Esophagus squamous epithelium (tissue), 4 donors: ENCODE results near the gene TMEM131L.

Source experiments
- POLR2A ChIP-seq, 4 donors: fragments of 450-650 bp; IDR thresholded peaks; one replicate each; pipeline ENCODE4 v1.6.1; 2017; ENCODE audit warnings: antibody characterized with exemption in 4 of 4, mild to moderate bottlenecking in 4 of 4, moderate library complexity in 3 of 4
- TF ChIP-seq, protein P1 (sequence below), 6 experiments: fragments of 450-650 bp in 4 of 6; fragments of 200-600 bp in 2 of 6; sonication (generic) in 2 of 6; IDR thresholded peaks; one replicate each; pipeline ENCODE4 v1.5.1; 2016 to 2019; ENCODE audit warnings: antibody characterized with exemption in 6 of 6, mild to moderate bottlenecking in 4 of 6, moderate library complexity in 4 of 6

DNA sequence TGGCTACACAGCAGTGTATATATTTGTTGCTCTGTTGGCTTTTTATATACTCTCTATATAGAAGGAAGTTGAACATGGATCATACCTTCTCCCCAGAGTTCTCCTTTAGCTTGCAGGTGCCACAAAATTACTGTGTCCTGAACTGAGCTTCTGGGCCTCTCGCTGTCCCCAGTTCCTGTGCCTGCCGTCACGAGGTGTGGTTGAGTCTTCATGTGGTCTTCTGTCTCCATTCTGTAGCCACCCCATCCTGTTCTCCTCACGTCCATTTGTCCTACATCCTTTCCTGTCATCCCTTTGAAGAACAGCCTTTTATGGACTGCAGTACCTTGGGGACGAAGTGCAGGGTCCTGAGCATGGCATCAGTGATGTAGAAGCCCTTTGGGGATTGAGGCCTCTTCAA lies 14.5 kb downstream of the TMEM131L start:
- TF ChIP-seq, protein P1, sequence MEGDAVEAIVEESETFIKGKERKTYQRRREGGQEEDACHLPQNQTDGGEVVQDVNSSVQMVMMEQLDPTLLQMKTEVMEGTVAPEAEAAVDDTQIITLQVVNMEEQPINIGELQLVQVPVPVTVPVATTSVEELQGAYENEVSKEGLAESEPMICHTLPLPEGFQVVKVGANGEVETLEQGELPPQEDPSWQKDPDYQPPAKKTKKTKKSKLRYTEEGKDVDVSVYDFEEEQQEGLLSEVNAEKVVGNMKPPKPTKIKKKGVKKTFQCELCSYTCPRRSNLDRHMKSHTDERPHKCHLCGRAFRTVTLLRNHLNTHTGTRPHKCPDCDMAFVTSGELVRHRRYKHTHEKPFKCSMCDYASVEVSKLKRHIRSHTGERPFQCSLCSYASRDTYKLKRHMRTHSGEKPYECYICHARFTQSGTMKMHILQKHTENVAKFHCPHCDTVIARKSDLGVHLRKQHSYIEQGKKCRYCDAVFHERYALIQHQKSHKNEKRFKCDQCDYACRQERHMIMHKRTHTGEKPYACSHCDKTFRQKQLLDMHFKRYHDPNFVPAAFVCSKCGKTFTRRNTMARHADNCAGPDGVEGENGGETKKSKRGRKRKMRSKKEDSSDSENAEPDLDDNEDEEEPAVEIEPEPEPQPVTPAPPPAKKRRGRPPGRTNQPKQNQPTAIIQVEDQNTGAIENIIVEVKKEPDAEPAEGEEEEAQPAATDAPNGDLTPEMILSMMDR (IDR thresholded peaks at IDR 0.05): no peak
- TF ChIP-seq POLR2A (IDR thresholded peaks at IDR 0.05): no peak
